Esophagus squamous epithelium (tissue), 5 donors: Measurements from ENCODE around the gene BST1. TPM values are rescaled to one million over a fixed set of nuclear protein-coding genes. Genes with fewer than 3 reads are reported as not detected.
A peak's percentile ranks its signal among the peaks of the same experiment; 100 is the strongest.

Experiments
- DNase-seq: peaks from one replicate; lab custom pipeline; 2025; lab: John Stamatoyannopoulos, UW
- H3K27ac ChIP-seq, 4 donors: fragments of 200-600 bp; sonication (generic); one replicate each; pipeline ENCODE4 v1.5.1; 2016 to 2019; ENCODE audit warnings: mild to moderate bottlenecking in 1 of 4
- H3K27me3 ChIP-seq, 4 donors: fragments of 200-600 bp; sonication (generic); 1 replicate in 3 of 4; 2 replicates in 1 of 4; pipeline versions ENCODE4 v1.5.1 to v1.6.0; 2017 to 2021; ENCODE audit warnings: antibody characterized with exemption in 1 of 4
- H3K36me3 ChIP-seq, 3 donors: fragments of 200-600 bp; sonication (generic); one replicate each; pipeline ENCODE4 v1.5.1; 2016 to 2019
- H3K4me1 ChIP-seq, 3 donors: fragments of 200-600 bp; sonication (generic); one replicate each; pipeline ENCODE4 v1.5.1; 2017 to 2019
- H3K4me3 ChIP-seq, 4 donors: fragments of 200-600 bp; sonication (generic); 1 replicate in 3 of 4; 2 replicates in 1 of 4; pipeline ENCODE4 v1.5.1; 2016 to 2019; ENCODE audit warnings: mild to moderate bottlenecking in 2 of 4, moderate library complexity in 1 of 4
- H3K9me3 ChIP-seq, 3 donors: fragments of 200-600 bp; sonication (generic); one replicate each; pipeline ENCODE4 v1.5.1; 2016 to 2019
- CTCF ChIP-seq, 6 experiments: fragments of 450-650 bp in 4 of 6; fragments of 200-600 bp in 2 of 6; sonication (generic) in 2 of 6; IDR thresholded peaks; one replicate each; pipeline ENCODE4 v1.5.1; 2016 to 2019; ENCODE audit warnings: antibody characterized with exemption in 6 of 6, mild to moderate bottlenecking in 4 of 6, moderate library complexity in 4 of 6
- POLR2A ChIP-seq, 4 donors: fragments of 450-650 bp; IDR thresholded peaks; one replicate each; pipeline ENCODE4 v1.6.1; 2017; ENCODE audit warnings: antibody characterized with exemption in 4 of 4, mild to moderate bottlenecking in 4 of 4, moderate library complexity in 3 of 4
- WGBS, 2 donors: methylation state at CpG; one replicate each; pipeline ENCODE4 v1.1.5; 2018; 5-methylcytosine and 5-hydroxymethylcytosine counted together
- intact Hi-C: fragments of 100-400 bp; cut with DNase I; formaldehyde crosslinking; loops from one replicate; pipeline ENCODE4 v1.15.0; 2022
- total RNA-seq, 4 donors: library from RNA; depleted of rRNA; stranded (reverse); fragments of >200 nt; gene quantifications; one replicate each; pipeline ENCODE4 v1.1.0, GENCODE V29; 2016
- donor health status: DM: yes; HTN: yes; CAD: no.

The BST1 gene
- total RNA-seq, 4 donors from 2014 or later: 0.97 to 7.4 (median 3.6) TPM

DNA sequence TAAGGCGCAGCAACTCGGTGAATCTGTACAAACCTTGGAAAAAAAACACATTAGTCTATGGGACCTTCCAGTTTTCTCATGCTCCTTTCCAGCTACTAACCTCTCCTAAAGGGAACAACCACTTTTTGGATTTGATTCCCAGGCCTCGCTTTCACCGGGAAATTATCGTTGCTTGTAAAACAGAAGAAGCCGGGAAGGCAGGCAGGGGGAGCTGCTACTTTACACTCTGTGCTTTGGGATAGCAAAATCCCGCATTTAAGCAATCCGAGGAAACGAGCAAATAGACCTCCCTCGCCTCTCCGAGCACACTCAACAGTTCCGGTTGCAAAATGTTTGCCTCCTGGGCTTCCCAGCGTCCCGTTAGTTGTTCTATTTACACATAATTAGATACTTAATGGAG is 76.4 kb downstream of the BST1 start:
- intact Hi-C loops: no loop called here
- peak in 3 of 6 experiments; percentile 20 to 31 (median 22) for TF ChIP-seq CTCF (IDR thresholded peaks at IDR 0.05)
- no peak for TF ChIP-seq POLR2A (IDR thresholded peaks at IDR 0.05)
- WGBS, 2 donors: 2% methylated on average over 14 of the region's 14 CpGs

DNA sequence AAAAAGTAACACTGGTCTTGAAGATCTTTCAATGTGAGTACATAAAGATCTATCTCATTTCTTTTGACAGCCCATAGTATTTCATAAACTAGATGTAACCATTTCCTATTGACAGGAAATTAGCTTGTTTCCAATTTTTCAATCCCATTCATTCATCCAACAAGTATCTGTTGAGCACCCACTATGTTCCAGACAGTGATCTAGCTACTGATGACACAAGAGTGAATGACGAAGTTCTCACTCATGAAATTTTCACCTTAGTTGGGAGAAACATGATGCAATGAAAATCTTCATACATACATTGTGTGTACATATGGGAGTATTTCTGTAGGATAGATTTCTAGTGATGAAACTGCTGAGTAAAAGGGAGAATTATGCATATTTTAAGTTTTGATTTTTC is 76.9 kb downstream of the BST1 start:
- Histone ChIP-seq H3K4me1 (peaks cover 0 to 23% (median 8%) of the 10 kb centered on the region in 3 donors), H3K4me3 (peak overlapping the region in 2 of 4 donors; percentile 59 to 75), H3K27me3 (peaks cover 0 to 48% (median 0%) of the 10 kb centered on the region in 4 donors), H3K27ac (no peak overlapping the region), H3K9me3 (no peaks in the 10 kb centered on the region), H3K36me3 (no peaks in the 10 kb centered on the region)
- 67 to 89% methylated on average over 1 of the region's 1 CpG for WGBS, 2 donors
- DNase-seq: no peak
- intact Hi-C loops: no loop called here
- TF ChIP-seq CTCF (IDR thresholded peaks at IDR 0.05) (no peak), POLR2A (IDR thresholded peaks at IDR 0.05) (no peak)

More for the DNA sequence above, 76.4 kb downstream of the BST1 start:
- Histone ChIP-seq H3K4me3 (peak overlapping the region; percentile 43 to 75 (median 55)), H3K36me3 (no peaks in the 10 kb centered on the region), H3K4me1 (peaks cover 0 to 23% (median 8%) of the 10 kb centered on the region in 3 donors), H3K9me3 (no peaks in the 10 kb centered on the region), H3K27me3 (peaks cover 0 to 48% (median 0%) of the 10 kb centered on the region in 4 donors), H3K27ac (peak overlapping the region in 2 of 4 donors; percentile 36 to 37)
- no peak for DNase-seq

GRCh38 chr4:15781427-15782095 is 78.7 kb downstream of the BST1 start:
- TF ChIP-seq POLR2A (IDR thresholded peaks at IDR 0.05) (no peak), CTCF (IDR thresholded peaks at IDR 0.05) (no peak)
- H3K27me3 ChIP-seq: peaks cover 0 to 53% (median 0%) of the 10 kb centered on the region in 4 donors
- H3K4me1 ChIP-seq: peaks cover 0 to 23% (median 8%) of the 10 kb centered on the region in 3 donors
- DNase-seq: no peak
- H3K27ac ChIP-seq: no peak overlapping the region
- intact Hi-C loops: no loop called here
- no peaks in the 10 kb centered on the region for H3K9me3 ChIP-seq
- H3K36me3 ChIP-seq: no peaks in the 10 kb centered on the region
- WGBS, 2 donors: 49 to 67% methylated on average over 5 to 6 of the region's 6 CpGs
- H3K4me3 ChIP-seq: no peak overlapping the region

Other genes starting within 250 kb of the BST1 start
- 1 to 10 TPM; 2.1 to 9.0 (median 6.4) TPM for gene CC2D2A, start 233.2 kb upstream of the BST1 start, total RNA-seq
- gene FBXL5, start 47.7 kb upstream of the BST1 start, total RNA-seq: 100 to 1,000 TPM in 1 of 4 donors, 10 to 100 TPM in 3; 39.2 to 119 (median 72.3) TPM
- 10 to 100 TPM; 17.1 to 39.6 (median 31.4) TPM for gene FAM200B, start 21.2 kb upstream of the BST1 start, total RNA-seq
- gene CD38, start 75.3 kb downstream of the BST1 start, total RNA-seq: 1 to 10 TPM; 1.1 to 2.5 (median 1.9) TPM
- gene FGFBP1, start 235.7 kb downstream of the BST1 start, total RNA-seq: 100 to 1,000 TPM; 386 to 630 (median 528) TPM